CD8-positive, alpha-beta memory T cell (primary cell): ENCODE measurements around the gene ULK4. TPM values are rescaled to one million over a fixed set of nuclear protein-coding genes. Genes with fewer than 3 reads are reported as not detected.

Experiments used
- CTCF ChIA-PET: fragments of 350-600 bp; sonication (Branson Sonifier 250); formaldehyde crosslinking; loops from one replicate; lab custom pipeline; 2021; ENCODE audit warnings: antibody characterized with exemption; lab: Charles Lee
- POLR2A ChIA-PET: fragments of 350-600 bp; sonication (Branson Sonifier 250); formaldehyde crosslinking; loops from one replicate; lab custom pipeline; 2021; ENCODE audit warnings: antibody characterized with exemption; lab: Charles Lee
- DNase-seq, 5 donors: peaks; one replicate each; pipeline versions ENCODE4 v3.0.0 to v3.0.0-alpha.2; 2020 to 2022; ENCODE audit warnings: mixed read lengths in 1 of 5
- H3K27ac ChIP-seq: one replicate; pipeline ENCODE4 v1.7.0; 2013; ENCODE audit warnings: low read depth, mild to moderate bottlenecking, low read length, moderate library complexity
- H3K27me3 ChIP-seq: 2 replicates; pipeline ENCODE4 v1.7.0; 2013; ENCODE audit warnings: low read length, mild to moderate bottlenecking; ENCODE audit not compliant: insufficient read depth, poor library complexity, severe bottlenecking
- H3K36me3 ChIP-seq: 2 replicates; pipeline ENCODE4 v1.7.0; 2013; ENCODE audit warnings: mild to moderate bottlenecking, low read length, moderate library complexity; ENCODE audit not compliant: insufficient read depth
- H3K4me1 ChIP-seq: 2 replicates; pipeline ENCODE4 v1.7.0; 2013; ENCODE audit warnings: mild to moderate bottlenecking, low read length, moderate library complexity; ENCODE audit not compliant: insufficient read depth
- H3K4me3 ChIP-seq: 2 replicates; pipeline ENCODE4 v1.7.0; 2013; ENCODE audit warnings: mild to moderate bottlenecking, low read length
- H3K9me3 ChIP-seq: 2 replicates; pipeline ENCODE4 v1.7.0; 2013; ENCODE audit warnings: mild to moderate bottlenecking, low read length
- H3K27ac Mint-ChIP-seq, 8 donors: one replicate each; pipeline ENCODE4 v1.8.0; 2020 to 2021; ENCODE audit warnings: mixed read lengths in 8 of 8, mild to moderate bottlenecking in 6 of 8, inconsistent platforms in 3 of 8, moderate library complexity in 3 of 8
- H3K27me3 Mint-ChIP-seq, 2 donors: one replicate each; pipeline ENCODE4 v1.8.0; 2020 to 2021; ENCODE audit warnings: mixed read lengths in 2 of 2, mild to moderate bottlenecking in 1 of 2, moderate library complexity in 1 of 2
- H3K36me3 Mint-ChIP-seq, 3 donors: one replicate each; pipeline ENCODE4 v1.8.0; 2020 to 2021; ENCODE audit warnings: mixed read lengths in 3 of 3, inconsistent platforms in 1 of 3, mild to moderate bottlenecking in 1 of 3
- H3K4me1 Mint-ChIP-seq, 3 donors: one replicate each; pipeline ENCODE4 v1.8.0; 2020 to 2021; ENCODE audit warnings: mixed read lengths in 3 of 3, inconsistent platforms in 1 of 3, mild to moderate bottlenecking in 1 of 3
- H3K4me3 Mint-ChIP-seq, 7 donors: one replicate each; pipeline ENCODE4 v1.8.0; 2020 to 2021; ENCODE audit warnings: mixed read lengths in 7 of 7, mild to moderate bottlenecking in 6 of 7, moderate library complexity in 4 of 7, inconsistent platforms in 2 of 7
- H3K9me3 Mint-ChIP-seq, 5 donors: one replicate each; pipeline ENCODE4 v1.8.0; 2020 to 2022; ENCODE audit warnings: mixed read lengths in 5 of 5, mild to moderate bottlenecking in 3 of 5, moderate library complexity in 2 of 5, inconsistent platforms in 1 of 5
- polyA plus RNA-seq: library from polyadenylated mRNA; unstranded; fragments of 300-500 nt; fragmentation: Illumina TruSeq; gene quantifications from one replicate; pipeline ENCODE4 v1.2.3, GENCODE V29; 2021
- total RNA-seq, 2 experiments: library from RNA; stranded (reverse); gene quantifications; one replicate each; pipeline ENCODE4 v1.2.3, GENCODE V29; 2021

The ULK4 gene
- total and polyA plus RNA-seq, 3 experiments from 2014 or later: 10.4 to 12.7 (median 12.3) TPM

DNA sequence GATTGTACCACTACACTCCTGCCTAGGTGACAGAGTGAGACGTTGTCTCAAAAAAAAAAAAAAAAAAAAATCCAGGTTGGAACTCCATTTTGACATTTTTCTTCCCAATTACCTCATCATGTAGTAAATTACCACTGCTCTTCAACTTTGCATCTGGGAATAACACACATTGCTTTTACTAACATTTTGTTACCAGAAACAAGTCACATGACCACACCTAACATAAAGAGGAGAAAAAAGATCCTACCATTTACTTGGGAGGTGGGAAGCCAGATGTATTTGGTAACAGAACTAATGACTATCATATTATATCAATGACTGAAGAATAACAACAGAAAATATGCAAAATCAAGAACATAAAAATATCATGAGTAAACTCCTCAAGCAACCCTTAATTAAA, 49.6 kb downstream of the ULK4 start:
- Histone ChIP-seq H3K27ac (no peak overlapping the region), H3K36me3 (no peaks in the 10 kb centered on the region), H3K4me3 (no peak overlapping the region), H3K4me1 (no peaks in the 10 kb centered on the region), H3K9me3 (no peaks in the 10 kb centered on the region), H3K27me3 (no peaks in the 10 kb centered on the region)
- POLR2A ChIA-PET: no interaction called here
- no peaks in the 10 kb centered on the region for H3K9me3 Mint-ChIP-seq
- H3K4me1 Mint-ChIP-seq: no peaks in the 10 kb centered on the region
- no peak overlapping the region for H3K4me3 Mint-ChIP-seq
- CTCF ChIA-PET: no interaction called here
- H3K27ac Mint-ChIP-seq: no peak overlapping the region
- peaks cover 3 to 36% (median 11%) of the 10 kb centered on the region in 3 donors for H3K36me3 Mint-ChIP-seq
- H3K27me3 Mint-ChIP-seq: no peaks in the 10 kb centered on the region
- no peak for DNase-seq

GRCh38 chr3:41907330-41908073, 54.4 kb downstream of the ULK4 start:
- peaks cover 0 to 1% (median 0%) of the 10 kb centered on the region in 3 donors for H3K4me1 Mint-ChIP-seq
- no peaks in the 10 kb centered on the region for H3K9me3 Mint-ChIP-seq
- DNase-seq: no peak
- H3K36me3 Mint-ChIP-seq: peaks cover 3 to 55% (median 18%) of the 10 kb centered on the region in 3 donors
- ChIA-PET POLR2A (no interaction called here), CTCF (no interaction called here)
- Histone ChIP-seq H3K27ac (no peak overlapping the region), H3K36me3 (no peaks in the 10 kb centered on the region), H3K9me3 (no peaks in the 10 kb centered on the region), H3K27me3 (no peaks in the 10 kb centered on the region), H3K4me1 (no peaks in the 10 kb centered on the region), H3K4me3 (no peak overlapping the region)
- no peaks in the 10 kb centered on the region for H3K27me3 Mint-ChIP-seq
- no peak overlapping the region for H3K27ac Mint-ChIP-seq
- no peak overlapping the region for H3K4me3 Mint-ChIP-seq

GRCh38 chr3:41900265-41900664, 61.6 kb downstream of the ULK4 start:
- Mint-ChIP-seq H3K4me1 (peaks cover 0 to 1% (median 0%) of the 10 kb centered on the region in 3 donors), H3K27me3 (no peaks in the 10 kb centered on the region), H3K27ac (peak overlapping the region in 2 of 8 donors; percentile 15 to 82), H3K36me3 (peaks cover 11 to 55% (median 26%) of the 10 kb centered on the region in 3 donors), H3K9me3 (no peaks in the 10 kb centered on the region), H3K4me3 (no peak overlapping the region)
- DNase-seq: no peak
- Histone ChIP-seq H3K27me3 (no peaks in the 10 kb centered on the region), H3K27ac (no peak overlapping the region), H3K36me3 (no peaks in the 10 kb centered on the region), H3K4me1 (no peaks in the 10 kb centered on the region), H3K9me3 (no peaks in the 10 kb centered on the region), H3K4me3 (no peak overlapping the region)
- POLR2A ChIA-PET: no interaction called here
- CTCF ChIA-PET: no interaction called here

DNA sequence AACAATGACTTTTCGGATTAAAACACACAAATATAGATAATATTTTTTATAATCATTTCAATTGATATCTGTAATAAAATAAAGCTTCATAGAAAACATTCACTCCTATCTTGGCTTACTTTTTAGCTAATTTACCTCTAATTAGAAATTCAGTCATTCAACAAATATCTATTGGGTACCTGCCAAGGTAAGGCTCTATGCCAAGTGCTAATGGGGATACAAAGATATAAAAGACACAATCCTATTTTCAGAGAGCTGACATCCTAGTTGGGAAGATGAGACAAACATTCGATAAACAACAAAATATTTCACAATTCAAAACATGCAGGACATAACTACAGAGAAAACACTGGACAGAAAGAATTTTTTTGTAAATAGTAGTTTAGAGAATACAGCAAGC, 63.3 kb downstream of the ULK4 start:
- no peak overlapping the region for H3K4me3 ChIP-seq
- H3K36me3 ChIP-seq: no peaks in the 10 kb centered on the region
- CTCF ChIA-PET: interaction anchor here (1.4 to 2.0 kb wide), 3 partner anchors 21 to 292 kb away, joined by 3 to 7 read pairs (median 6); no protein-coding TSS in a partner anchor
- no peaks in the 10 kb centered on the region for H3K9me3 ChIP-seq
- Mint-ChIP-seq H3K27ac (no peak overlapping the region), H3K27me3 (no peaks in the 10 kb centered on the region), H3K4me1 (no peaks in the 10 kb centered on the region), H3K36me3 (peaks cover 11 to 55% (median 26%) of the 10 kb centered on the region in 3 donors), H3K4me3 (no peak overlapping the region), H3K9me3 (no peaks in the 10 kb centered on the region)
- no peak overlapping the region for H3K27ac ChIP-seq
- H3K4me1 ChIP-seq: no peaks in the 10 kb centered on the region
- no peaks in the 10 kb centered on the region for H3K27me3 ChIP-seq
- POLR2A ChIA-PET: no interaction called here
- DNase-seq: no peak

- H3K9me3 Mint-ChIP-seq: peaks cover 0 to 10% (median 0%) of the 10 kb centered on the region in 5 donors
- H3K27me3 Mint-ChIP-seq: no peaks in the 10 kb centered on the region
- CTCF ChIA-PET: interaction anchor here (1.0 to 3.4 kb wide), 2 partner anchors 206 to 297 kb away, joined by 3 to 18 read pairs; no protein-coding TSS in a partner anchor
- no peak overlapping the region for H3K4me3 ChIP-seq
- no peaks in the 10 kb centered on the region for H3K27me3 ChIP-seq
- H3K27ac Mint-ChIP-seq: peak overlapping the region in 1 of 8 donors; percentile 21
- no peaks in the 10 kb centered on the region for H3K9me3 ChIP-seq
- H3K27ac ChIP-seq: no peak overlapping the region
- peaks cover 24 to 51% (median 25%) of the 10 kb centered on the region in 3 donors for H3K36me3 Mint-ChIP-seq
- no peaks in the 10 kb centered on the region for H3K4me1 Mint-ChIP-seq
- POLR2A ChIA-PET: no interaction called here
- H3K4me1 ChIP-seq: no peaks in the 10 kb centered on the region
- H3K36me3 ChIP-seq: no peaks in the 10 kb centered on the region
- no peak overlapping the region for H3K4me3 Mint-ChIP-seq
- DNase-seq: peak in 2 of 5 donors; percentile 17 to 18
Observed at GRCh38 chr3:41893977-41894376, 67.9 kb downstream of the ULK4 start.

GRCh38 chr3:41888368-41889076, 73.4 kb downstream of the ULK4 start:
- Histone ChIP-seq H3K4me3 (no peak overlapping the region), H3K27ac (no peak overlapping the region), H3K36me3 (no peaks in the 10 kb centered on the region), H3K9me3 (no peaks in the 10 kb centered on the region), H3K27me3 (no peaks in the 10 kb centered on the region), H3K4me1 (no peaks in the 10 kb centered on the region)
- peak overlapping the region in 1 of 8 donors; percentile 54 for H3K27ac Mint-ChIP-seq
- no peaks in the 10 kb centered on the region for H3K4me1 Mint-ChIP-seq
- no peak for DNase-seq
- no peak overlapping the region for H3K4me3 Mint-ChIP-seq
- CTCF ChIA-PET: interaction anchor here (1.6 kb wide), 1 partner anchor 303 kb away, joined by 4 read pairs; no protein-coding TSS in a partner anchor
- H3K9me3 Mint-ChIP-seq: peaks cover 0 to 10% (median 0%) of the 10 kb centered on the region in 5 donors
- no peaks in the 10 kb centered on the region for H3K27me3 Mint-ChIP-seq
- POLR2A ChIA-PET: no interaction called here
- peaks cover 15 to 25% (median 21%) of the 10 kb centered on the region in 3 donors for H3K36me3 Mint-ChIP-seq

DNA sequence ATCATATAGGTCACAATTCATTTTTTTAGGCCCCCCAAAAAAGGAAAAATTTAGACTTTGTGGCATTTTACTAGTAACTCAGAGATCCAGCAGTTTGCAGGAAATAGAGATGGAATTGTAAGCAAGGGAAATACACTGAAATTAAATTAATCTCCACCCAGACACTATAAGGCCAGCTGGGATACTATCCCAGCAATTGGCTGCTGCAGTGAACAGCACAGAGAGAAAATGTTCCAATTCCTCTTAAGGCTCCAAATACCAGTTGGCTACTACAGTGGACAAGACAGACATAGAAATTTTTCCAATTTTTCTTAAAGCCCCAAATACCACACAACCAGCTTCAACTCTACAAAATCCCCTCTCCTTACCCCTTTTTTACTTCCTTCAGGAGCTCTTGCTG, 78.9 kb downstream of the ULK4 start:
- Mint-ChIP-seq H3K36me3 (peaks cover 0 to 26% (median 9%) of the 10 kb centered on the region in 3 donors), H3K9me3 (no peaks in the 10 kb centered on the region), H3K27me3 (no peaks in the 10 kb centered on the region), H3K27ac (no peak overlapping the region), H3K4me3 (no peak overlapping the region), H3K4me1 (no peaks in the 10 kb centered on the region)
- no peak overlapping the region for H3K27ac ChIP-seq
- DNase-seq: no peak
- no peaks in the 10 kb centered on the region for H3K27me3 ChIP-seq
- POLR2A ChIA-PET: no interaction called here
- H3K9me3 ChIP-seq: no peaks in the 10 kb centered on the region
- H3K4me1 ChIP-seq: no peaks in the 10 kb centered on the region
- no peak overlapping the region for H3K4me3 ChIP-seq
- CTCF ChIA-PET: interaction anchor here (1.2 to 9.1 kb wide), 6 partner anchors 217 to 1574 kb away, joined by 3 to 43 read pairs (median 16); no protein-coding TSS in a partner anchor
- H3K36me3 ChIP-seq: no peaks in the 10 kb centered on the region
